Loucy (cell line): Measurements from ENCODE around the gene PAX6.

Experiments used
- H2AFZ ChIP-seq: fragments of 200-600 bp; sonication (generic); 2 replicates; pipeline ENCODE4 v1.6.0; 2016; ENCODE audit warnings: antibody characterized with exemption, mild to moderate bottlenecking, low read length, moderate library complexity
- H3F3A ChIP-seq: fragments of 200-600 bp; 2 replicates; pipeline ENCODE4 v1.6.0; 2016; ENCODE audit warnings: antibody characterized with exemption, low read depth, mild to moderate bottlenecking
- H3K27me3 ChIP-seq: fragments of 200-600 bp; sonication (generic); 2 replicates; pipeline ENCODE4 v1.6.1; 2014; ENCODE audit warnings: low read length, mild to moderate bottlenecking; ENCODE audit not compliant: insufficient read depth, poor library complexity, severe bottlenecking
- H3K36me3 ChIP-seq: fragments of 200-600 bp; sonication (generic); 2 replicates; pipeline ENCODE4 v1.6.1; 2016; ENCODE audit warnings: low read length; ENCODE audit not compliant: insufficient read depth
- H3K4me1 ChIP-seq: fragments of 200-600 bp; sonication (generic); 2 replicates; pipeline ENCODE4 v1.5.1; 2014; ENCODE audit warnings: low read length, mild to moderate bottlenecking; ENCODE audit not compliant: insufficient read depth, poor library complexity, severe bottlenecking
- H3K4me2 ChIP-seq: fragments of 200-600 bp; sonication (generic); 2 replicates; pipeline ENCODE4 v1.6.0; 2014; ENCODE audit warnings: antibody characterized with exemption, low read length, low read depth, mild to moderate bottlenecking; ENCODE audit not compliant: poor library complexity, severe bottlenecking
- H3K4me3 ChIP-seq: fragments of 200-600 bp; sonication (generic); 2 replicates; pipeline ENCODE4 v1.5.1; 2014; ENCODE audit warnings: low read length, mild to moderate bottlenecking, mixed read lengths; ENCODE audit not compliant: poor library complexity, severe bottlenecking
- H3K79me2 ChIP-seq: fragments of 200-600 bp; sonication (generic); 2 replicates; pipeline ENCODE4 v1.6.1; 2014; ENCODE audit warnings: low read length; ENCODE audit not compliant: insufficient read depth
- H3K9ac ChIP-seq: fragments of 200-600 bp; sonication (generic); 2 replicates; pipeline ENCODE4 v1.6.0; 2014; ENCODE audit warnings: mild to moderate bottlenecking, low read depth, low read length, moderate library complexity; ENCODE audit not compliant: poor library complexity, severe bottlenecking
- H3K9me2 ChIP-seq: fragments of 200-600 bp; sonication (generic); replicated peaks from 2 replicates; pipeline ENCODE4 v1.6.1; 2016; ENCODE audit warnings: low read depth, low read length, mixed read lengths
- H3K9me3 ChIP-seq: fragments of 200-600 bp; sonication (generic); 2 replicates; pipeline ENCODE4 v1.6.1; 2014; ENCODE audit warnings: mild to moderate bottlenecking, antibody characterized with exemption, low read length, low read depth; ENCODE audit not compliant: insufficient read depth
- H4K20me1 ChIP-seq: fragments of 200-600 bp; sonication (generic); 2 replicates; pipeline ENCODE4 v1.6.0; 2014; ENCODE audit warnings: antibody characterized with exemption, low read length, mild to moderate bottlenecking; ENCODE audit not compliant: insufficient read depth, poor library complexity, severe bottlenecking
- EZH2phosphoT487 ChIP-seq: fragments of 200-600 bp; IDR thresholded peaks from 2 replicates; pipeline ENCODE4 v1.6.1; 2018; ENCODE audit warnings: antibody characterized with exemption, mild to moderate bottlenecking, moderate library complexity, borderline replicate concordance
- TF ChIP-seq, protein P1 (sequence below): fragments of 200-600 bp; sonication (generic); conservative IDR thresholded peaks from 2 replicates; pipeline ENCODE4 v1.5.1; 2014; ENCODE audit warnings: mild to moderate bottlenecking, antibody characterized with exemption, low read length

PAX6 gene

GRCh38 chr11:31782257-31782656 is 28.9 kb downstream of the PAX6 start:
- Histone ChIP-seq H2AFZ (no peak overlapping the region), H3K79me2 (no peaks in the 10 kb centered on the region), H3K9me3 (no peaks in the 10 kb centered on the region), H3K36me3 (no peaks in the 10 kb centered on the region), H3F3A (no peaks in the 10 kb centered on the region), H3K4me2 (no peak overlapping the region), H3K9ac (no peak overlapping the region), H3K9me2 (no peaks in the 10 kb centered on the region), H4K20me1 (no peaks in the 10 kb centered on the region), H3K4me1 (no peaks in the 10 kb centered on the region), H3K27me3 (no peaks in the 10 kb centered on the region), H3K4me3 (no peak overlapping the region)
- TF ChIP-seq, protein P1, sequence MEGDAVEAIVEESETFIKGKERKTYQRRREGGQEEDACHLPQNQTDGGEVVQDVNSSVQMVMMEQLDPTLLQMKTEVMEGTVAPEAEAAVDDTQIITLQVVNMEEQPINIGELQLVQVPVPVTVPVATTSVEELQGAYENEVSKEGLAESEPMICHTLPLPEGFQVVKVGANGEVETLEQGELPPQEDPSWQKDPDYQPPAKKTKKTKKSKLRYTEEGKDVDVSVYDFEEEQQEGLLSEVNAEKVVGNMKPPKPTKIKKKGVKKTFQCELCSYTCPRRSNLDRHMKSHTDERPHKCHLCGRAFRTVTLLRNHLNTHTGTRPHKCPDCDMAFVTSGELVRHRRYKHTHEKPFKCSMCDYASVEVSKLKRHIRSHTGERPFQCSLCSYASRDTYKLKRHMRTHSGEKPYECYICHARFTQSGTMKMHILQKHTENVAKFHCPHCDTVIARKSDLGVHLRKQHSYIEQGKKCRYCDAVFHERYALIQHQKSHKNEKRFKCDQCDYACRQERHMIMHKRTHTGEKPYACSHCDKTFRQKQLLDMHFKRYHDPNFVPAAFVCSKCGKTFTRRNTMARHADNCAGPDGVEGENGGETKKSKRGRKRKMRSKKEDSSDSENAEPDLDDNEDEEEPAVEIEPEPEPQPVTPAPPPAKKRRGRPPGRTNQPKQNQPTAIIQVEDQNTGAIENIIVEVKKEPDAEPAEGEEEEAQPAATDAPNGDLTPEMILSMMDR, result no peak
- no peak for TF ChIP-seq EZH2phosphoT487

- Histone ChIP-seq H2AFZ (no peak overlapping the region), H3K4me1 (no peaks in the 10 kb centered on the region), H3K27me3 (no peaks in the 10 kb centered on the region), H3K79me2 (no peaks in the 10 kb centered on the region), H3K4me2 (no peak overlapping the region), H3K9me2 (no peaks in the 10 kb centered on the region), H3F3A (no peaks in the 10 kb centered on the region), H3K4me3 (no peak overlapping the region), H3K9me3 (no peaks in the 10 kb centered on the region), H4K20me1 (no peaks in the 10 kb centered on the region), H3K36me3 (no peaks in the 10 kb centered on the region), H3K9ac (no peak overlapping the region)
- TF ChIP-seq, protein P1, result no peak
- no peak for TF ChIP-seq EZH2phosphoT487
These were observed 30.6 kb downstream of the PAX6 start for GRCh38 chr11:31780480-31780971.

DNA sequence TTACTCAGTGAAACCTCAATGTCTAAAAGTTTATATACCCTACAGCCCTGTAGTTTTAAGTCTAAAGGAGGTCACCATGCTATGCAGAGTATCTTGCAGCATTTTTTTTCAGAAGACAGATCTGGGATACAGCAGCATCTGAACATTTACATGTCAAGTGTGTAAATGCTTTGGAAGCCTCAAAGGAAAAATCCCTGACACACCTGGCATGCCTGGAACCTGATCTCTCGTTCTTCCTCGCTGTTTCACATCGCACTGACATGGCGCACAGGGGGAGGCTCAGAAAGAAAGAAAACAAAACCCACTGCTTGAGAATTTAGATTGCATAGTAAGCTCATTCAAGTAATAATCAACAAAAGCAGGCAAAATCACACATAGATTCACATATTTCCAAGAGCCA is 31.0 kb downstream of the PAX6 start:
- Histone ChIP-seq H3K4me2 (no peak overlapping the region), H3K79me2 (no peaks in the 10 kb centered on the region), H3K4me1 (no peaks in the 10 kb centered on the region), H3F3A (no peaks in the 10 kb centered on the region), H3K9me2 (no peaks in the 10 kb centered on the region), H4K20me1 (no peaks in the 10 kb centered on the region), H3K9me3 (no peaks in the 10 kb centered on the region), H3K36me3 (no peaks in the 10 kb centered on the region), H3K27me3 (no peaks in the 10 kb centered on the region), H3K4me3 (no peak overlapping the region), H3K9ac (no peak overlapping the region), H2AFZ (no peak overlapping the region)
- TF ChIP-seq EZH2phosphoT487, result no peak
- TF ChIP-seq, protein P1, result no peak
